Activated CD4-positive, alpha-beta T cell treated with anti-CD3 and anti-CD28 coated beads, Interleukin-2, amount 10 ng/mL, durations not matched to agents 7 days and 5 days (primary cell): Measurements from ENCODE around the gene RPP40. TPM values are rescaled to one million over a fixed set of nuclear protein-coding genes. Genes with fewer than 3 reads are reported as not detected.
"Not testable (repeated sequence)": the region's sequence is repeated elsewhere in the genome, so short reads cannot be mapped to it uniquely, and the experiment has no call there.

Experiments
- CTCF ChIA-PET: fragments of 350-600 bp; sonication (Branson Sonifier 250); formaldehyde crosslinking; loops from one replicate; lab custom pipeline; 2021; ENCODE audit warnings: antibody characterized with exemption; lab: Charles Lee
- POLR2A ChIA-PET: fragments of 350-600 bp; sonication (Branson Sonifier 250); formaldehyde crosslinking; loops from one replicate; lab custom pipeline; 2021; ENCODE audit warnings: antibody characterized with exemption; lab: Charles Lee
- DNase-seq: peaks from one replicate; pipeline ENCODE4 v3.0.0-alpha.2; 2020
- H3K27ac Mint-ChIP-seq: one replicate; pipeline ENCODE4 v1.8.0; 2021; ENCODE audit warnings: mild to moderate bottlenecking, moderate library complexity, mixed read lengths
- H3K27me3 Mint-ChIP-seq: one replicate; pipeline ENCODE4 v1.8.0; 2021; ENCODE audit warnings: mixed read lengths
- H3K36me3 Mint-ChIP-seq: one replicate; pipeline ENCODE4 v1.8.0; 2021; ENCODE audit warnings: low read depth, mixed read lengths
- H3K4me1 Mint-ChIP-seq: one replicate; pipeline ENCODE4 v1.8.0; 2021; ENCODE audit warnings: mixed read lengths
- H3K4me3 Mint-ChIP-seq: one replicate; pipeline ENCODE4 v1.8.0; 2021; ENCODE audit warnings: mild to moderate bottlenecking, moderate library complexity, mixed read lengths
- H3K9me3 Mint-ChIP-seq: one replicate; pipeline ENCODE4 v1.8.0; 2021; ENCODE audit warnings: mixed read lengths
- total RNA-seq, 2 experiments: library from RNA; stranded (reverse); gene quantifications; one replicate each; pipeline ENCODE4 v1.2.3, GENCODE V29; 2021

Gene RPP40
- total RNA-seq, 2 experiments from 2014 or later, result 5.8 to 6.2 TPM

- H3K4me1 Mint-ChIP-seq, DNase-seq, H3K4me3 Mint-ChIP-seq, H3K27ac Mint-ChIP-seq, CTCF ChIA-PET, H3K36me3 Mint-ChIP-seq, H3K9me3 Mint-ChIP-seq, H3K27me3 Mint-ChIP-seq, POLR2A ChIA-PET: not testable (repeated sequence)
These were observed 28.9 kb upstream of the RPP40 start for GRCh38 chr6:5032706-5033105.

GRCh38 chr6:5031150-5031549, 27.3 kb upstream of the RPP40 start:
- Mint-ChIP-seq H3K36me3 (no peaks in the 10 kb centered on the region), H3K9me3 (no peaks in the 10 kb centered on the region), H3K4me1 (peaks cover 12% of the 10 kb centered on the region), H3K27ac (no peak overlapping the region), H3K27me3 (peaks cover 3% of the 10 kb centered on the region), H3K4me3 (no peak overlapping the region)
- POLR2A ChIA-PET, result no interaction called here
- CTCF ChIA-PET, result interaction anchor here (0.6 to 1.8 kb wide), 7 partner anchors 8 to 821 kb away, joined by 3 to 6 read pairs (median 4); partner anchors contain the start of gene RPP40
- no peak for DNase-seq

- Mint-ChIP-seq H3K36me3 (no peaks in the 10 kb centered on the region), H3K27ac (no peak overlapping the region), H3K27me3 (peaks cover 3% of the 10 kb centered on the region), H3K4me3 (no peak overlapping the region), H3K9me3 (no peaks in the 10 kb centered on the region), H3K4me1 (peaks cover 12% of the 10 kb centered on the region)
- ChIA-PET CTCF (interaction anchor here (0.6 to 1.8 kb wide), 7 partner anchors 9 to 821 kb away, joined by 3 to 6 read pairs (median 4); partner anchors contain the start of gene RPP40), POLR2A (no interaction called here)
- DNase-seq, result peak; percentile 77
These were observed 26.8 kb upstream of the RPP40 start for GRCh38 chr6:5030596-5031136.

- ChIA-PET CTCF (interaction anchor here (1.8 kb wide), 1 partner anchor 10 kb away, joined by 6 read pairs; no protein-coding TSS in a partner anchor), POLR2A (no interaction called here)
- Mint-ChIP-seq H3K27ac (no peak overlapping the region), H3K4me1 (peaks cover 12% of the 10 kb centered on the region), H3K4me3 (no peak overlapping the region), H3K36me3 (no peaks in the 10 kb centered on the region), H3K9me3 (no peaks in the 10 kb centered on the region), H3K27me3 (peaks cover 3% of the 10 kb centered on the region)
- DNase-seq, result no peak
These were observed 25.8 kb upstream of the RPP40 start for GRCh38 chr6:5029609-5030008.

- POLR2A ChIA-PET, result no interaction called here
- no peaks in the 10 kb centered on the region for H3K36me3 Mint-ChIP-seq
- DNase-seq, result no peak
These were observed 25.1 kb upstream of the RPP40 start for GRCh38 chr6:5028921-5029320.

GRCh38 chr6:5028301-5028700, 24.5 kb upstream of the RPP40 start:
- H3K27me3 Mint-ChIP-seq, result peaks cover 3% of the 10 kb centered on the region
- no peaks in the 10 kb centered on the region for H3K9me3 Mint-ChIP-seq
- H3K4me1 Mint-ChIP-seq, result peaks cover 10% of the 10 kb centered on the region
- no peak for DNase-seq
- H3K36me3 Mint-ChIP-seq, result no peaks in the 10 kb centered on the region
- POLR2A ChIA-PET, result no interaction called here
- CTCF ChIA-PET, result no interaction called here
- H3K4me3 Mint-ChIP-seq, result no peak overlapping the region
- H3K27ac Mint-ChIP-seq, result no peak overlapping the region

More at GRCh38 chr6:5028921-5029320, 25.1 kb upstream of the RPP40 start:
- Mint-ChIP-seq H3K4me3 (no peak overlapping the region), H3K27me3 (peaks cover 3% of the 10 kb centered on the region), H3K27ac (no peak overlapping the region), H3K9me3 (no peaks in the 10 kb centered on the region), H3K4me1 (peaks cover 10% of the 10 kb centered on the region)
- CTCF ChIA-PET, result no interaction called here

GRCh38 chr6:5025911-5026819, 22.3 kb upstream of the RPP40 start:
- Mint-ChIP-seq H3K4me1 (peaks cover 10% of the 10 kb centered on the region), H3K36me3 (no peaks in the 10 kb centered on the region), H3K4me3 (peak overlapping the region; percentile 62), H3K27ac (peak overlapping the region; percentile 54), H3K27me3 (peaks cover 3% of the 10 kb centered on the region), H3K9me3 (no peaks in the 10 kb centered on the region)
- POLR2A ChIA-PET, result no interaction called here
- no peak for DNase-seq
- CTCF ChIA-PET, result no interaction called here

- Mint-ChIP-seq H3K36me3 (no peaks in the 10 kb centered on the region), H3K27ac (no peak overlapping the region), H3K4me1 (peaks cover 4% of the 10 kb centered on the region), H3K4me3 (no peak overlapping the region), H3K27me3 (peaks cover 3% of the 10 kb centered on the region), H3K9me3 (peaks cover 2% of the 10 kb centered on the region)
- no peak for DNase-seq
- POLR2A ChIA-PET, result no interaction called here
- CTCF ChIA-PET, result no interaction called here
These were observed 20.1 kb upstream of the RPP40 start for GRCh38 chr6:5023923-5024322.

- Mint-ChIP-seq H3K27me3 (no peaks in the 10 kb centered on the region), H3K4me1 (no peaks in the 10 kb centered on the region), H3K9me3 (peaks cover 12% of the 10 kb centered on the region), H3K4me3 (no peak overlapping the region), H3K27ac (no peak overlapping the region), H3K36me3 (no peaks in the 10 kb centered on the region)
- DNase-seq, result no peak
- ChIA-PET POLR2A (interaction anchor here (0.6 kb wide), 1 partner anchor 10 kb away, joined by 5 read pairs; no protein-coding TSS in a partner anchor), CTCF (interaction anchor here (1.8 kb wide), 1 partner anchor 11 kb away, joined by 4 read pairs; no protein-coding TSS in a partner anchor)
These were observed 16.3 kb upstream of the RPP40 start for GRCh38 chr6:5020142-5020541.

- Mint-ChIP-seq H3K27me3 (no peaks in the 10 kb centered on the region), H3K36me3 (no peaks in the 10 kb centered on the region), H3K27ac (no peak overlapping the region), H3K4me1 (no peaks in the 10 kb centered on the region), H3K9me3 (peaks cover 16% of the 10 kb centered on the region), H3K4me3 (no peak overlapping the region)
- CTCF ChIA-PET, result interaction anchor here (1.2 to 2.4 kb wide), 2 partner anchors 11 to 16 kb away, joined by 3 to 10 read pairs; partner anchors contain the start of gene RPP40
- DNase-seq, result no peak
- POLR2A ChIA-PET, result no interaction called here
These were observed 10.3 kb upstream of the RPP40 start for GRCh38 chr6:5014072-5014561.

- Mint-ChIP-seq H3K27ac (no peak overlapping the region), H3K36me3 (no peaks in the 10 kb centered on the region), H3K27me3 (no peaks in the 10 kb centered on the region), H3K4me3 (no peak overlapping the region), H3K9me3 (peaks cover 15% of the 10 kb centered on the region), H3K4me1 (no peaks in the 10 kb centered on the region)
- no peak for DNase-seq
- ChIA-PET POLR2A (no interaction called here), CTCF (no interaction called here)
These were observed 8.7 kb upstream of the RPP40 start for GRCh38 chr6:5012519-5012918.

GRCh38 chr6:5011346-5011745, 7.5 kb upstream of the RPP40 start:
- Mint-ChIP-seq H3K4me3 (no peak overlapping the region), H3K9me3 (peaks cover 9% of the 10 kb centered on the region), H3K27me3 (no peaks in the 10 kb centered on the region), H3K4me1 (no peaks in the 10 kb centered on the region), H3K27ac (no peak overlapping the region), H3K36me3 (no peaks in the 10 kb centered on the region)
- POLR2A ChIA-PET, result no interaction called here
- CTCF ChIA-PET, result no interaction called here
- DNase-seq, result no peak

- ChIA-PET CTCF (no interaction called here), POLR2A (no interaction called here)
- no peaks in the 10 kb centered on the region for H3K27me3 Mint-ChIP-seq
- no peaks in the 10 kb centered on the region for H3K9me3 Mint-ChIP-seq
- no peak overlapping the region for H3K4me3 Mint-ChIP-seq
- no peak overlapping the region for H3K27ac Mint-ChIP-seq
- peaks cover 15% of the 10 kb centered on the region for H3K4me1 Mint-ChIP-seq
- no peaks in the 10 kb centered on the region for H3K36me3 Mint-ChIP-seq
- no peak for DNase-seq
These were observed 3.7 kb upstream of the RPP40 start for GRCh38 chr6:5007531-5007930.
